HepG2 (cell line): ENCODE data around the gene IFI35. TPM values are rescaled to one million over a fixed set of nuclear protein-coding genes. Genes with fewer than 3 reads are reported as not detected.
A peak's percentile ranks its signal among the peaks of the same experiment; 100 is the strongest.

ENCODE experiments used
- CHD2 ChIP-seq: IDR thresholded peaks from 2 replicates; pipeline ENCODE4 v1.6.1; 2011; ENCODE audit warnings: low read depth, low read length, improper control_type of control experiment
- CREB1 ChIP-seq, 2 experiments: fragments of 450-650 bp in 1 of 2; IDR thresholded peaks; 2 replicates each; pipeline ENCODE4 v1.6.1; 2016 to 2017; ENCODE audit warnings: control low read depth in 1 of 2, mild to moderate bottlenecking in 1 of 2, missing compliant biosample characterization in 1 of 2, missing genetic modification characterization in 1 of 2
- ELF3 ChIP-seq: IDR thresholded peaks from 2 replicates; pipeline ENCODE4 v1.6.1; 2016; ENCODE audit warnings: missing genetic modification reagents, missing compliant biosample characterization
- GPN1 ChIP-seq: sonication (generic); formaldehyde crosslinking; IDR thresholded peaks from 2 replicates; pipeline ENCODE4 v1.5.1; 2020; ENCODE audit warnings: missing genetic modification reagents, borderline replicate concordance
- HES4 ChIP-seq: sonication (generic); formaldehyde crosslinking; IDR thresholded peaks from 2 replicates; pipeline ENCODE4 v1.9.0; 2021; ENCODE audit warnings: mild to moderate bottlenecking, missing genetic modification reagents, borderline replicate concordance
- ISL2 ChIP-seq: sonication (generic); formaldehyde crosslinking; IDR thresholded peaks from 2 replicates; pipeline ENCODE4 v1.5.0; 2020; ENCODE audit warnings: missing genetic modification reagents
- KDM5B ChIP-seq: sonication (generic); formaldehyde crosslinking; IDR thresholded peaks from 2 replicates; pipeline ENCODE4 v1.4.0; 2020; ENCODE audit warnings: missing genetic modification reagents, mild to moderate bottlenecking, borderline replicate concordance
- MAF1 ChIP-seq: sonication (generic); formaldehyde crosslinking; IDR thresholded peaks from 2 replicates; pipeline ENCODE4 v1.5.0; 2020; ENCODE audit warnings: missing genetic modification reagents, borderline replicate concordance
- PHF5A ChIP-seq: IDR thresholded peaks from one replicate; pipeline ENCODE4 v1.6.1; 2018; ENCODE audit warnings: low read depth, missing genetic modification reagents; ENCODE audit not compliant: unreplicated experiment
- RFX1 ChIP-seq: fragments of 450-650 bp; IDR thresholded peaks from 2 replicates; pipeline ENCODE4 v1.6.1; 2017
- SIN3A ChIP-seq: IDR thresholded peaks from 2 replicates; pipeline ENCODE4 v1.6.1; 2011; ENCODE audit warnings: low read depth, mild to moderate bottlenecking, control low read depth, low read length, borderline replicate concordance
- TCF7 ChIP-seq: sonication (generic); IDR thresholded peaks from 2 replicates; pipeline ENCODE4 v1.6.1; 2016; ENCODE audit warnings: antibody characterized with exemption, low read depth
- TEAD2 ChIP-seq: sonication (generic); formaldehyde crosslinking; IDR thresholded peaks from 2 replicates; pipeline ENCODE4 v1.9.0; 2021; ENCODE audit warnings: missing genetic modification reagents
- THAP8 ChIP-seq: sonication (generic); formaldehyde crosslinking; IDR thresholded peaks from 2 replicates; pipeline ENCODE4 v1.5.1; 2020; ENCODE audit warnings: missing genetic modification reagents, mild to moderate bottlenecking, borderline replicate concordance
- TMF1 ChIP-seq: sonication (generic); formaldehyde crosslinking; IDR thresholded peaks from 2 replicates; pipeline ENCODE4 v1.8.1; 2022; ENCODE audit warnings: low read depth, missing genetic modification reagents
- ZBTB2 ChIP-seq: sonication (generic); formaldehyde crosslinking; IDR thresholded peaks from 2 replicates; pipeline ENCODE4 v1.8.0; 2022; ENCODE audit warnings: low read depth, missing genetic modification reagents
- ZBTB21 ChIP-seq: sonication (generic); formaldehyde crosslinking; IDR thresholded peaks from 2 replicates; pipeline ENCODE4 v1.4.0; 2020; ENCODE audit warnings: missing genetic modification reagents
- ZKSCAN5 ChIP-seq: sonication (generic); formaldehyde crosslinking; IDR thresholded peaks from 2 replicates; pipeline ENCODE4 v1.5.1; 2020; ENCODE audit warnings: mild to moderate bottlenecking, missing genetic modification reagents
- ZNF382 ChIP-seq: sonication (generic); formaldehyde crosslinking; IDR thresholded peaks from 2 replicates; pipeline ENCODE4 v1.5.0; 2020; ENCODE audit warnings: missing genetic modification reagents, mild to moderate bottlenecking, borderline replicate concordance
- ZNF44 ChIP-seq: sonication (generic); formaldehyde crosslinking; IDR thresholded peaks from 2 replicates; pipeline ENCODE4 v1.5.1; 2020; ENCODE audit warnings: mild to moderate bottlenecking, missing genetic modification reagents
- ZNF614 ChIP-seq: IDR thresholded peaks from 2 replicates; pipeline ENCODE4 v1.6.1; 2018; ENCODE audit warnings: missing biosample characterization, missing genetic modification reagents, inconsistent platforms, borderline replicate concordance
- ZNF652 ChIP-seq: IDR thresholded peaks from 2 replicates; pipeline ENCODE4 v1.6.1; 2016; ENCODE audit warnings: low read depth, borderline replicate concordance
- ZNF777 ChIP-seq: sonication (generic); formaldehyde crosslinking; IDR thresholded peaks from 2 replicates; pipeline ENCODE4 v1.4.0; 2020; ENCODE audit warnings: missing genetic modification reagents
- polyA plus RNA-seq, 8 experiments: library from polyadenylated mRNA; depleted of rRNA in 3 of 8; stranded (reverse) in 7 of 8; unstranded in 1 of 8; fragments of >200 nt; fragmentation: Illumina TruSeq in 4 of 8; extraction: Trizol in 4 of 8; gene quantifications; 2 replicates each; pipeline versions ENCODE4 v1.2.1 to v1.2.3, GENCODE V29; 2011 to 2016; ENCODE audit warnings: low read depth in 4 of 8, missing spikeins in 1 of 8, mixed read lengths in 1 of 8; ENCODE audit not compliant: insufficient read depth in 1 of 8
- total RNA-seq, 5 experiments: library from RNA; depleted of rRNA; stranded (reverse); fragments of >200 nt; fragmentation: Illumina TruSeq; extraction: Trizol; gene quantifications; 2 replicates each; pipeline ENCODE4 v1.2.3, GENCODE V29; 2016; ENCODE audit warnings: low read depth in 1 of 5
- TF ChIP-seq, protein P1 (sequence below): IDR thresholded peaks from 2 replicates; pipeline ENCODE4 v1.6.1; 2016; ENCODE audit warnings: low read depth, control low read depth
- TF ChIP-seq, protein P2 (sequence below): sonication (generic); formaldehyde crosslinking; IDR thresholded peaks from 2 replicates; pipeline ENCODE4 v1.5.0; 2020; ENCODE audit warnings: mild to moderate bottlenecking, missing genetic modification reagents

The IFI35 gene
- total and polyA plus RNA-seq, 2 of the 13 experiments (the other 11 are each of a cell fraction or from before 2014, with no cell fraction given) = 28.9 to 38.1 TPM

DNA sequence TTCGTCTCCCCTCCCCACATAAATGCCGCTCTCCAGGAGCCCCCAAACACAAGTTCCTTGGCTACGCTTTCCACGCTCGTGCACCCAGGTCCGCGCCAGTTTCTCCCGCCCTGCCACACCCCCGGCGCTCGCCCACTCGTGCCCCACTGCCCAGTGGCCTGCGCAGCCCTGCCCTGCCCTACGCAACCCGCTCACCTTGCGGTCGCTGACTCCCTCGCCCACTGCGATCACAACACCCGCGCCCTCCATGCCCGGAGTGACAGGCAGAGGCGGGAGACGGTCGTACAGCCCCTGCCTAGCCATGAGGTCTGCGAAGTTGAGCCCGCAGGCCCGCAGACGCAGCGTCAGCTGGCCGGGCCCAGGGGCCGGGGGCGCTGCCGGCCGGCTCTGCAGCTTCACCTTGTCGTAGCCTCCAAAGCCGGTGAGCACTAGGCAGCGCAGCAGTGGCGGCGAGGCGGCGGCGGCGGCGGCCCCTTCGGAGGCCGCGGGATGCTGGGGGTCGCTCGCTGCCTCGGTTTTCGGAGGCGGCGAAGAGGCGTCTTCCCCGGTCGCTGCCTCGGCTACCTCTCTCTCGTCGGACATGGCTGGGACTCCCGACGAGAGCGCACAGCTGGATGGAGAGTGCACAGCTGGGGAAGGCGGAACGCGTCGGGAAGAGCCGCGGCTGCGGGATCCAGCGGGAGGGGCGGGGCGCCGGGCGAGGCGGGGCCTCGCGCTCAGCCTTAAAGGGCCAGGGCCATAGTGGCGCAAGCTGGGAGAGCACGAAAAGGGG lies 15.3 kb downstream of the IFI35 start, which contains the start of gene VAT1 (continued):
- TF ChIP-seq, protein P1, sequence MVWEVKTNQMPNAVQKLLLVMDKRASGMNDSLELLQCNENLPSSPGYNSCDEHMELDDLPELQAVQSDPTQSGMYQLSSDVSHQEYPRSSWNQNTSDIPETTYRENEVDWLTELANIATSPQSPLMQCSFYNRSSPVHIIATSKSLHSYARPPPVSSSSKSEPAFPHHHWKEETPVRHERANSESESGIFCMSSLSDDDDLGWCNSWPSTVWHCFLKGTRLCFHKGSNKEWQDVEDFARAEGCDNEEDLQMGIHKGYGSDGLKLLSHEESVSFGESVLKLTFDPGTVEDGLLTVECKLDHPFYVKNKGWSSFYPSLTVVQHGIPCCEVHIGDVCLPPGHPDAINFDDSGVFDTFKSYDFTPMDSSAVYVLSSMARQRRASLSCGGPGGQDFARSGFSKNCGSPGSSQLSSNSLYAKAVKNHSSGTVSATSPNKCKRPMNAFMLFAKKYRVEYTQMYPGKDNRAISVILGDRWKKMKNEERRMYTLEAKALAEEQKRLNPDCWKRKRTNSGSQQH = peak; percentile 16; the same call in 1 of the 2 replicates
- TF ChIP-seq ZNF614 = peak; percentile 78; the same call in 1 of the 2 replicates
- TF ChIP-seq ZBTB21 (CRISPR knock-in tag) = no peak
- TF ChIP-seq THAP8 (CRISPR knock-in tag) = no peak
- peak; percentile 73; the same call in 1 of the 2 replicates for TF ChIP-seq ZNF44 (CRISPR knock-in tag)
- peak; percentile 57 for TF ChIP-seq ISL2 (CRISPR knock-in tag)
- TF ChIP-seq CREB1 (IDR thresholded peaks at IDR 0.05) = no peak
- no peak for TF ChIP-seq CREB1 (CRISPR knock-in tag; IDR thresholded peaks at IDR 0.05)
- 0 out of 2 replicates have a peak, but pooled peaks have one; percentile 20 for TF ChIP-seq TMF1 (CRISPR knock-in tag)
- peak; percentile 69 for TF ChIP-seq KDM5B (CRISPR knock-in tag)
- no peak for TF ChIP-seq PHF5A (CRISPR knock-in tag)
- TF ChIP-seq ZBTB2 (CRISPR knock-in tag) = no peak
- TF ChIP-seq, protein P2, sequence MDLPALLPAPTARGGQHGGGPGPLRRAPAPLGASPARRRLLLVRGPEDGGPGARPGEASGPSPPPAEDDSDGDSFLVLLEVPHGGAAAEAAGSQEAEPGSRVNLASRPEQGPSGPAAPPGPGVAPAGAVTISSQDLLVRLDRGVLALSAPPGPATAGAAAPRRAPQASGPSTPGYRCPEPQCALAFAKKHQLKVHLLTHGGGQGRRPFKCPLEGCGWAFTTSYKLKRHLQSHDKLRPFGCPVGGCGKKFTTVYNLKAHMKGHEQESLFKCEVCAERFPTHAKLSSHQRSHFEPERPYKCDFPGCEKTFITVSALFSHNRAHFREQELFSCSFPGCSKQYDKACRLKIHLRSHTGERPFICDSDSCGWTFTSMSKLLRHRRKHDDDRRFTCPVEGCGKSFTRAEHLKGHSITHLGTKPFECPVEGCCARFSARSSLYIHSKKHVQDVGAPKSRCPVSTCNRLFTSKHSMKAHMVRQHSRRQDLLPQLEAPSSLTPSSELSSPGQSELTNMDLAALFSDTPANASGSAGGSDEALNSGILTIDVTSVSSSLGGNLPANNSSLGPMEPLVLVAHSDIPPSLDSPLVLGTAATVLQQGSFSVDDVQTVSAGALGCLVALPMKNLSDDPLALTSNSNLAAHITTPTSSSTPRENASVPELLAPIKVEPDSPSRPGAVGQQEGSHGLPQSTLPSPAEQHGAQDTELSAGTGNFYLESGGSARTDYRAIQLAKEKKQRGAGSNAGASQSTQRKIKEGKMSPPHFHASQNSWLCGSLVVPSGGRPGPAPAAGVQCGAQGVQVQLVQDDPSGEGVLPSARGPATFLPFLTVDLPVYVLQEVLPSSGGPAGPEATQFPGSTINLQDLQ (CRISPR knock-in tag) = no peak
- TF ChIP-seq ZNF382 (CRISPR knock-in tag) = no peak
- TF ChIP-seq GPN1 (CRISPR knock-in tag) = no peak; the same call in 1 of the 2 replicates
- no peak; the same call in none of the 2 replicates for TF ChIP-seq ELF3 (CRISPR knock-in tag)
- no peak; the same call in 1 of the 2 replicates for TF ChIP-seq MAF1 (CRISPR knock-in tag)
- no peak for TF ChIP-seq ZNF652 (CRISPR knock-in tag)
- peak; percentile 94 for TF ChIP-seq ZNF777 (CRISPR knock-in tag)
- no peak for TF ChIP-seq RFX1
- TF ChIP-seq TCF7 = no peak
- peak; percentile 20; the same call in 1 of the 2 replicates for TF ChIP-seq TEAD2 (CRISPR knock-in tag)
- peak; percentile 82; the same call in 1 of the 2 replicates for TF ChIP-seq HES4 (CRISPR knock-in tag)
- TF ChIP-seq CHD2 = no peak
- no peak for TF ChIP-seq ZKSCAN5 (CRISPR knock-in tag)
- peak; percentile 93; the same call in 1 of the 2 replicates for TF ChIP-seq SIN3A
